DND-41 (cell line): ENCODE results near the gene P2RY11.

Experiments
- ATAC-seq: fragments of 200-7000 bp; cut with Tn5 transposase; 3 replicates; pipeline ENCODE4 v1.9.1; 2021; ENCODE audit warnings: low read depth; ENCODE audit not compliant: insufficient read depth
- DNase-seq: peaks from one replicate; pipeline ENCODE4 v3.0.0-alpha.2; 2020
- H2AFZ ChIP-seq: 2 replicates; pipeline ENCODE4 v1.6.0; 2012; ENCODE audit warnings: low read depth, low read length
- H3K27ac ChIP-seq: 2 replicates; pipeline ENCODE4 v1.5.1; 2012; ENCODE audit warnings: low read length, inconsistent platforms
- H3K27me3 ChIP-seq: fragments of 200-600 bp; sonication (generic); 2 replicates; pipeline ENCODE4 v1.6.0; 2012; ENCODE audit warnings: low read length, mild to moderate bottlenecking, inconsistent platforms; ENCODE audit not compliant: insufficient read depth, poor library complexity
- H3K36me3 ChIP-seq: 2 replicates; pipeline ENCODE4 v1.5.1; 2012; ENCODE audit warnings: low read length, inconsistent platforms; ENCODE audit not compliant: insufficient read depth
- H3K4me1 ChIP-seq: 2 replicates; pipeline ENCODE4 v1.5.1; 2012; ENCODE audit warnings: mild to moderate bottlenecking, low read length; ENCODE audit not compliant: insufficient read depth
- H3K4me2 ChIP-seq: 2 replicates; pipeline ENCODE4 v1.6.0; 2012; ENCODE audit warnings: mild to moderate bottlenecking, moderate library complexity, low read length, inconsistent platforms; ENCODE audit not compliant: insufficient read depth
- H3K4me3 ChIP-seq, 2 experiments: fragments of 200-600 bp in 1 of 2; shearing (Covaris generic) in 1 of 2; 2 replicates each; pipeline ENCODE4 v1.5.1; 2012 to 2016; ENCODE audit warnings: inconsistent platforms in 2 of 2, low read length in 2 of 2, mild to moderate bottlenecking in 2 of 2, low read depth in 1 of 2, moderate library complexity in 1 of 2
- H3K79me2 ChIP-seq: 2 replicates; pipeline ENCODE4 v1.6.0; 2012; ENCODE audit warnings: low read length, inconsistent platforms; ENCODE audit not compliant: insufficient read depth
- H3K9ac ChIP-seq: 2 replicates; pipeline ENCODE4 v1.6.0; 2012; ENCODE audit warnings: low read depth, mild to moderate bottlenecking, inconsistent platforms, low read length, moderate library complexity
- H3K9me3 ChIP-seq: 2 replicates; pipeline ENCODE4 v1.5.1; 2012; ENCODE audit warnings: low read length, moderate library complexity, mild to moderate bottlenecking, inconsistent platforms; ENCODE audit not compliant: insufficient read depth, severe bottlenecking
- H4K20me1 ChIP-seq: 2 replicates; pipeline ENCODE4 v1.6.0; 2012; ENCODE audit warnings: low read length; ENCODE audit not compliant: insufficient read depth
- CTCF ChIP-seq: IDR thresholded peaks from 2 replicates; pipeline ENCODE4 v1.5.1; 2012; ENCODE audit warnings: borderline replicate concordance, low read length, moderate library complexity, mild to moderate bottlenecking; ENCODE audit not compliant: poor library complexity, severe bottlenecking; ENCODE audit errors: extremely low read depth
- EZH2 ChIP-seq: IDR thresholded peaks from 3 replicates; pipeline ENCODE4 v1.6.1; 2012; ENCODE audit warnings: borderline replicate concordance, low read depth, mild to moderate bottlenecking, moderate library complexity, low read length, inconsistent platforms; ENCODE audit not compliant: severe bottlenecking

P2RY11 gene

GRCh38 chr19:10109528-10109927 lies 2.0 kb upstream of the P2RY11 start:
- ATAC-seq (no peak), DNase-seq (no peak)
- no peak overlapping the region for H3K4me2 ChIP-seq
- no peak overlapping the region for H3K9ac ChIP-seq
- peaks cover 37% of the 10 kb centered on the region for H3K79me2 ChIP-seq
- no peak overlapping the region for H3K4me3 ChIP-seq
- no peak overlapping the region for H3K27ac ChIP-seq
- no peaks in the 10 kb centered on the region for H3K27me3 ChIP-seq
- no peak overlapping the region for H2AFZ ChIP-seq
- H3K4me1 ChIP-seq, result peaks cover 24% of the 10 kb centered on the region
- H3K36me3 ChIP-seq, result peaks cover 64% of the 10 kb centered on the region
- no peaks in the 10 kb centered on the region for H3K9me3 ChIP-seq
- peaks cover 68% of the 10 kb centered on the region for H4K20me1 ChIP-seq
- TF ChIP-seq EZH2 (no peak), CTCF (no peak)

GRCh38 chr19:10110076-10110971 lies 1.2 kb upstream of the P2RY11 start:
- Histone ChIP-seq H3K4me3 (no peak overlapping the region), H3K27me3 (no peaks in the 10 kb centered on the region), H3K9ac (no peak overlapping the region), H3K4me1 (peaks cover 24% of the 10 kb centered on the region), H3K9me3 (no peaks in the 10 kb centered on the region), H3K79me2 (peaks cover 37% of the 10 kb centered on the region), H3K27ac (no peak overlapping the region), H4K20me1 (peaks cover 74% of the 10 kb centered on the region), H3K36me3 (peaks cover 72% of the 10 kb centered on the region), H2AFZ (no peak overlapping the region), H3K4me2 (no peak overlapping the region)
- TF ChIP-seq CTCF (no peak), EZH2 (no peak)
- ATAC-seq (no peak), DNase-seq (no peak)

GRCh38 chr19:10110972-10111317 lies 548 bp upstream of the P2RY11 start:
- no peak for ATAC-seq
- no peak overlapping the region for H3K9ac ChIP-seq
- H3K27ac ChIP-seq, result no peak overlapping the region
- H3K27me3 ChIP-seq, result no peaks in the 10 kb centered on the region
- H3K36me3 ChIP-seq, result peaks cover 79% of the 10 kb centered on the region
- no peaks in the 10 kb centered on the region for H3K9me3 ChIP-seq
- H3K79me2 ChIP-seq, result peaks cover 35% of the 10 kb centered on the region
- H4K20me1 ChIP-seq, result peaks cover 81% of the 10 kb centered on the region
- H3K4me2 ChIP-seq, result no peak overlapping the region
- TF ChIP-seq CTCF, result no peak
- no peak for TF ChIP-seq EZH2
- no peak overlapping the region for H2AFZ ChIP-seq
- H3K4me1 ChIP-seq, result peaks cover 19% of the 10 kb centered on the region
- no peak overlapping the region for H3K4me3 ChIP-seq
- no peak for DNase-seq
